HEK293T (cell line): ENCODE data around the gene BIRC5.

Experiments
- ARNT ChIP-seq: fragments of 450-650 bp; IDR thresholded peaks from 2 replicates; pipeline ENCODE4 v1.6.1; 2017; ENCODE audit warnings: mild to moderate bottlenecking
- BHLHE40 ChIP-seq: fragments of 450-650 bp; IDR thresholded peaks from 2 replicates; pipeline ENCODE4 v1.6.1; 2016; ENCODE audit warnings: mild to moderate bottlenecking, moderate library complexity, borderline replicate concordance
- CTBP1 ChIP-seq: fragments of 450-650 bp; IDR thresholded peaks from 2 replicates; pipeline ENCODE4 v1.6.1; 2016; ENCODE audit warnings: borderline replicate concordance
- ELF4 ChIP-seq: fragments of 450-650 bp; IDR thresholded peaks from 2 replicates; pipeline ENCODE4 v1.6.1; 2017; ENCODE audit warnings: antibody characterized with exemption
- FOXA1 ChIP-seq: fragments of 450-650 bp; IDR thresholded peaks from 2 replicates; pipeline ENCODE4 v1.6.1; 2016; ENCODE audit warnings: mild to moderate bottlenecking
- FOXK2 ChIP-seq: fragments of 450-650 bp; IDR thresholded peaks from 2 replicates; pipeline ENCODE4 v1.6.1; 2016; ENCODE audit warnings: mild to moderate bottlenecking
- FOXM1 ChIP-seq: fragments of 450-650 bp; IDR thresholded peaks from 2 replicates; pipeline ENCODE4 v1.6.1; 2017; ENCODE audit warnings: mild to moderate bottlenecking, borderline replicate concordance
- HDGF ChIP-seq: fragments of 450-650 bp; IDR thresholded peaks from 2 replicates; pipeline ENCODE4 v1.6.1; 2017; ENCODE audit warnings: antibody characterized with exemption, borderline replicate concordance
- NFRKB ChIP-seq: fragments of 450-650 bp; IDR thresholded peaks from 2 replicates; pipeline ENCODE4 v1.6.1; 2016; ENCODE audit warnings: mild to moderate bottlenecking, moderate library complexity
- PKNOX1 ChIP-seq: fragments of 450-650 bp; IDR thresholded peaks from 2 replicates; pipeline ENCODE4 v1.6.1; 2016
- SP1 ChIP-seq: fragments of 450-650 bp; IDR thresholded peaks from 2 replicates; pipeline ENCODE4 v1.6.1; 2017
- TARDBP ChIP-seq: fragments of 450-650 bp; IDR thresholded peaks from 2 replicates; pipeline ENCODE4 v1.6.1; 2016
- ZNF384 ChIP-seq: fragments of 450-650 bp; IDR thresholded peaks from 2 replicates; pipeline ENCODE4 v1.6.1; 2016

- TF ChIP-seq SP1 = no peak
- TF ChIP-seq FOXM1 = no peak
- TF ChIP-seq CTBP1 = no peak
- TF ChIP-seq NFRKB = no peak
- no peak for TF ChIP-seq FOXK2
- no peak for TF ChIP-seq ZNF384
- TF ChIP-seq ARNT = no peak
- no peak for TF ChIP-seq TARDBP
- no peak for TF ChIP-seq PKNOX1
- TF ChIP-seq BHLHE40 = no peak
- TF ChIP-seq FOXA1 = no peak
- no peak for TF ChIP-seq ELF4
- TF ChIP-seq HDGF = no peak
These were observed 21.8 kb downstream of the BIRC5 start for GRCh38 chr17:78235885-78236284.
